CD14-positive monocyte (primary cell): Measurements from ENCODE around the gene VCAN. TPM values are rescaled to one million over a fixed set of nuclear protein-coding genes. Genes with fewer than 3 reads are reported as not detected.

Experiments used
- DNase-seq, 3 donors: peaks; one replicate each; pipeline ENCODE4 v3.0.0-alpha.2; 2011 to 2022
- H2AFZ ChIP-seq: 2 replicates; pipeline ENCODE4 v1.6.0; 2012; ENCODE audit warnings: mild to moderate bottlenecking, low read depth, low read length, inconsistent platforms; ENCODE audit not compliant: insufficient read depth, poor library complexity, severe bottlenecking
- H3K27ac ChIP-seq, 2 donors: 1 replicate in 1 of 2; 2 replicates in 1 of 2; pipeline ENCODE4 v1.5.1; 2012 to 2013; ENCODE audit warnings: low read length in 2 of 2, control low read depth in 1 of 2, inconsistent platforms in 1 of 2, low read depth in 1 of 2, mild to moderate bottlenecking in 1 of 2
- H3K27me3 ChIP-seq, 2 donors: one replicate each; pipeline versions ENCODE4 v1.6.0 to v1.6.1; 2011 to 2013; ENCODE audit warnings: low read length in 2 of 2; ENCODE audit not compliant: control insufficient read depth in 2 of 2, insufficient read depth in 2 of 2
- H3K36me3 ChIP-seq, 2 donors: replicated peaks in 1 of 2; 1 replicate in 1 of 2; 2 replicates in 1 of 2; pipeline versions ENCODE4 v1.5.1 to v1.6.1; 2012 to 2013; ENCODE audit warnings: low read length in 2 of 2, control low read depth in 1 of 2, inconsistent platforms in 1 of 2, mild to moderate bottlenecking in 1 of 2; ENCODE audit not compliant: insufficient read depth in 2 of 2, control insufficient read depth in 1 of 2
- H3K4me1 ChIP-seq, 2 donors: 1 replicate in 1 of 2; 2 replicates in 1 of 2; pipeline versions ENCODE4 v1.5.1 to v1.6.1; 2012 to 2013; ENCODE audit warnings: low read length in 2 of 2, control low read depth in 1 of 2, inconsistent platforms in 1 of 2, mild to moderate bottlenecking in 1 of 2, moderate library complexity in 1 of 2; ENCODE audit not compliant: insufficient read depth in 2 of 2, control insufficient read depth in 1 of 2
- H3K4me2 ChIP-seq: replicated peaks from 2 replicates; pipeline ENCODE3; 2012; ENCODE audit warnings: low read length, moderate library complexity, mild to moderate bottlenecking; ENCODE audit not compliant: poor library complexity, severe bottlenecking; ENCODE audit errors: extremely low read depth
- H3K4me3 ChIP-seq, 3 experiments: fragments of 200-600 bp in 1 of 3; sonication (generic) in 1 of 3; replicated peaks in 1 of 3; 1 replicate in 2 of 3; 2 replicates in 1 of 3; pipeline ENCODE4 v1.5.1; 2011 to 2013; ENCODE audit warnings: low read length in 3 of 3, mild to moderate bottlenecking in 3 of 3, control low read depth in 2 of 3, low read depth in 2 of 3, inconsistent platforms in 1 of 3, moderate library complexity in 1 of 3
- H3K79me2 ChIP-seq: 2 replicates; pipeline ENCODE4 v1.6.0; 2012; ENCODE audit warnings: mild to moderate bottlenecking, control low read depth, inconsistent platforms, low read length, moderate library complexity; ENCODE audit not compliant: insufficient read depth
- H3K9ac ChIP-seq: 2 replicates; pipeline ENCODE4 v1.6.0; 2017; ENCODE audit warnings: low read length, mild to moderate bottlenecking; ENCODE audit not compliant: insufficient read depth, poor library complexity, severe bottlenecking
- H3K9me3 ChIP-seq, 2 donors: replicated peaks in 1 of 2; 1 replicate in 1 of 2; 2 replicates in 1 of 2; pipeline versions ENCODE4 v1.5.1 to v1.6.1; 2012 to 2013; ENCODE audit warnings: low read length in 2 of 2, control low read depth in 1 of 2; ENCODE audit not compliant: control insufficient read depth in 1 of 2, insufficient read depth in 1 of 2
- H4K20me1 ChIP-seq: 2 replicates; pipeline ENCODE4 v1.6.0; 2012; ENCODE audit warnings: mild to moderate bottlenecking, low read length, control low read depth, moderate library complexity; ENCODE audit not compliant: insufficient read depth
- H3K27ac Mint-ChIP-seq, 7 donors: one replicate each; pipeline ENCODE4 v1.8.0; 2020; ENCODE audit warnings: mild to moderate bottlenecking in 7 of 7, mixed read lengths in 7 of 7, moderate library complexity in 6 of 7, inconsistent platforms in 2 of 7
- H3K27me3 Mint-ChIP-seq, 3 donors: one replicate each; pipeline ENCODE4 v1.8.0; 2021 to 2022; ENCODE audit warnings: low read depth in 3 of 3, mild to moderate bottlenecking in 3 of 3, mixed read lengths in 3 of 3, moderate library complexity in 3 of 3, inconsistent platforms in 1 of 3
- H3K36me3 Mint-ChIP-seq, 2 donors: one replicate each; pipeline ENCODE4 v1.8.0; 2020; ENCODE audit warnings: mixed read lengths in 2 of 2, inconsistent platforms in 1 of 2, mild to moderate bottlenecking in 1 of 2
- H3K4me1 Mint-ChIP-seq: one replicate; pipeline ENCODE4 v1.8.0; 2020; ENCODE audit warnings: mild to moderate bottlenecking, mixed read lengths
- H3K4me3 Mint-ChIP-seq, 2 donors: one replicate each; pipeline ENCODE4 v1.8.0; 2020; ENCODE audit warnings: mild to moderate bottlenecking in 2 of 2, mixed read lengths in 2 of 2, moderate library complexity in 1 of 2
- H3K9me3 Mint-ChIP-seq, 7 donors: one replicate each; pipeline ENCODE4 v1.8.0; 2020 to 2022; ENCODE audit warnings: mixed read lengths in 7 of 7, mild to moderate bottlenecking in 6 of 7, moderate library complexity in 6 of 7, inconsistent platforms in 2 of 7
- WGBS: methylation state at CpG from one replicate; pipeline ENCODE4 v1.1.5; 2013; ENCODE audit warnings: missing lambda C conversion rate; ENCODE audit not compliant: insufficient coverage; 5-methylcytosine and 5-hydroxymethylcytosine counted together
- intact Hi-C, 2 donors: fragments of 100-400 bp; cut with micrococcal nuclease; formaldehyde crosslinking; loops; one replicate each; pipeline versions ENCODE4 v1.15.0 to v1.15.1; 2023
- polyA plus RNA-seq, 3 donors: library from polyadenylated mRNA; depleted of rRNA in 1 of 3; unstranded in 2 of 3; stranded (reverse) in 1 of 3; fragments of 300-500 nt in 2 of 3; fragments of >200 nt in 1 of 3; fragmentation: Illumina TruSeq in 2 of 3; gene quantifications; 1 replicate in 2 of 3; 2 replicates in 1 of 3; pipeline ENCODE4 v1.2.3, GENCODE V29; 2012 to 2021
- TF ChIP-seq, protein P1 (sequence below): fragments of 200-600 bp; IDR thresholded peaks from one replicate; pipeline ENCODE4 v1.8.0; 2022; ENCODE audit warnings: antibody characterized with exemption, mild to moderate bottlenecking

Gene VCAN
- polyA plus RNA-seq, 3 donors: 417 to 844 (median 630) TPM

DNA sequence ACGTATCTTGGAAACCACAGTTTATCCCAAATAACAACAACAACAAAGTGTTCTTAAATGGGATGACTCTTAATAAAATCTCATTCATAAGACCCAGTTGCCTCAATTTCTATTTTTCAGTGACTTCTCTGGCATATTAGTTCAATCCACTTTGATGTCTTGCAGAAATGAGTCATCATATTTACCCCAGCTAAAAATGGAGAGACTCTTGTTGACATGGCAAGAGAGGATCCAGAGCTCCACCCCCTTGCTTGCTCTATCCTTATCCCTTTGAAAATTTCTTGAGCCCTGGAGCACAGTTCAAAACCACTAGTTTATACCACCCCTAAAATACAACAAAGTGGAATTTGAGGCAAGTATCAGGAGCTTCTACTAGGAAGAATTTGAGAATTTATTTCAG, 20.8 kb downstream of the VCAN start:
- Histone ChIP-seq H3K4me1 (peaks cover 0 to 6% of the 10 kb centered on the region in 2 donors), H3K36me3 (peaks cover 99 to 100% of the 10 kb centered on the region in 2 donors), H3K27me3 (no peaks in the 10 kb centered on the region), H3K27ac (peak overlapping the region in 1 of 2 donors; percentile 53), H3K79me2 (peaks cover 100% of the 10 kb centered on the region), H2AFZ (no peak overlapping the region), H3K9me3 (no peaks in the 10 kb centered on the region), H3K4me3 (no peak overlapping the region), H3K4me2 (no peak overlapping the region), H4K20me1 (peaks cover 100% of the 10 kb centered on the region), H3K9ac (no peak overlapping the region)
- TF ChIP-seq, protein P1, sequence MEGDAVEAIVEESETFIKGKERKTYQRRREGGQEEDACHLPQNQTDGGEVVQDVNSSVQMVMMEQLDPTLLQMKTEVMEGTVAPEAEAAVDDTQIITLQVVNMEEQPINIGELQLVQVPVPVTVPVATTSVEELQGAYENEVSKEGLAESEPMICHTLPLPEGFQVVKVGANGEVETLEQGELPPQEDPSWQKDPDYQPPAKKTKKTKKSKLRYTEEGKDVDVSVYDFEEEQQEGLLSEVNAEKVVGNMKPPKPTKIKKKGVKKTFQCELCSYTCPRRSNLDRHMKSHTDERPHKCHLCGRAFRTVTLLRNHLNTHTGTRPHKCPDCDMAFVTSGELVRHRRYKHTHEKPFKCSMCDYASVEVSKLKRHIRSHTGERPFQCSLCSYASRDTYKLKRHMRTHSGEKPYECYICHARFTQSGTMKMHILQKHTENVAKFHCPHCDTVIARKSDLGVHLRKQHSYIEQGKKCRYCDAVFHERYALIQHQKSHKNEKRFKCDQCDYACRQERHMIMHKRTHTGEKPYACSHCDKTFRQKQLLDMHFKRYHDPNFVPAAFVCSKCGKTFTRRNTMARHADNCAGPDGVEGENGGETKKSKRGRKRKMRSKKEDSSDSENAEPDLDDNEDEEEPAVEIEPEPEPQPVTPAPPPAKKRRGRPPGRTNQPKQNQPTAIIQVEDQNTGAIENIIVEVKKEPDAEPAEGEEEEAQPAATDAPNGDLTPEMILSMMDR: no peak
- H3K4me1 Mint-ChIP-seq: peaks cover 25% of the 10 kb centered on the region
- H3K27me3 Mint-ChIP-seq: peaks cover 0 to 2% (median 0%) of the 10 kb centered on the region in 3 donors
- no peak overlapping the region for H3K4me3 Mint-ChIP-seq
- WGBS: no CpG with 5 or more reads among the region's 1 CpG
- peaks cover 83 to 96% of the 10 kb centered on the region in 2 donors for H3K36me3 Mint-ChIP-seq
- no peak overlapping the region for H3K27ac Mint-ChIP-seq
- DNase-seq: no peak
- no peaks in the 10 kb centered on the region for H3K9me3 Mint-ChIP-seq
- intact Hi-C loops: no loop called here

DNA sequence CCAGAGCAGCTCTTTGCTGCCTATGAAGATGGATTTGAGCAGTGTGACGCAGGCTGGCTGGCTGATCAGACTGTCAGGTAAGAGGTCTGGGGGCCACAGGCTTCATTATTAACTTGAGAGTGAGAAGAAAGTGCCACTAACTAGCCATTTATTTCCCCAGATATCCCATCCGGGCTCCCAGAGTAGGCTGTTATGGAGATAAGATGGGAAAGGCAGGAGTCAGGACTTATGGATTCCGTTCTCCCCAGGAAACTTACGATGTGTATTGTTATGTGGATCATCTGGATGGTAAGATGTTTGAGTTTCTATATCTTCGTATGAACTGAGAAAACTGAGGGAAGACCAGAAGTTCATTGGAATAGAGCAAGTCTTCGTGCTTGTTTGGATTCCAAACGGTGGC, 22.1 kb downstream of the VCAN start:
- no peaks in the 10 kb centered on the region for H3K27me3 ChIP-seq
- TF ChIP-seq, protein P1: no peak
- Mint-ChIP-seq H3K9me3 (no peaks in the 10 kb centered on the region), H3K4me1 (peaks cover 26% of the 10 kb centered on the region), H3K4me3 (no peak overlapping the region), H3K36me3 (peaks cover 87 to 99% of the 10 kb centered on the region in 2 donors), H3K27ac (peak overlapping the region in 5 of 7 donors; percentile 22 to 83 (median 63)), H3K27me3 (peaks cover 0 to 2% (median 0%) of the 10 kb centered on the region in 3 donors)
- H3K9ac ChIP-seq: no peak overlapping the region
- no peak overlapping the region for H3K4me3 ChIP-seq
- peaks cover 100% of the 10 kb centered on the region for H3K79me2 ChIP-seq
- peaks cover 100% of the 10 kb centered on the region for H4K20me1 ChIP-seq
- no peaks in the 10 kb centered on the region for H3K9me3 ChIP-seq
- no peak for DNase-seq
- 98% methylated on average over 4 of the region's 7 CpGs for WGBS
- intact Hi-C loops: no loop called here
- no peak overlapping the region for H3K4me2 ChIP-seq
- H3K36me3 ChIP-seq: peaks cover 100% of the 10 kb centered on the region in 2 donors
- H3K27ac ChIP-seq: peak overlapping the region in 1 of 2 donors; percentile 64
- peaks cover 0 to 5% of the 10 kb centered on the region in 2 donors for H3K4me1 ChIP-seq
- no peak overlapping the region for H2AFZ ChIP-seq
